Nephron (organoid): ENCODE measurements around the gene ADPRH.
"Not testable (repeated sequence)": the region's sequence is repeated elsewhere in the genome, so short reads cannot be mapped to it uniquely, and the experiment has no call there.

Experiments used
- H3K27ac Mint-ChIP-seq, 3 experiments: 2 replicates each; pipeline ENCODE4 v1.8.0; 2020; ENCODE audit warnings: mixed read lengths in 3 of 3, mild to moderate bottlenecking in 2 of 3, moderate library complexity in 1 of 3
- H3K27me3 Mint-ChIP-seq: 2 replicates; pipeline ENCODE4 v1.8.0; 2021; ENCODE audit warnings: low read depth, mild to moderate bottlenecking, moderate library complexity, mixed read lengths
- H3K36me3 Mint-ChIP-seq: 2 replicates; pipeline ENCODE4 v1.8.0; 2020; ENCODE audit warnings: low read depth, mixed read lengths
- H3K4me1 Mint-ChIP-seq: 2 replicates; pipeline ENCODE4 v1.8.0; 2020; ENCODE audit warnings: mixed read lengths
- H3K4me3 Mint-ChIP-seq, 3 experiments: 2 replicates each; pipeline ENCODE4 v1.8.0; 2020; ENCODE audit warnings: mild to moderate bottlenecking in 3 of 3, mixed read lengths in 3 of 3, moderate library complexity in 2 of 3
- H3K9me3 Mint-ChIP-seq: 2 replicates; pipeline ENCODE4 v1.8.0; 2020; ENCODE audit warnings: mixed read lengths
- CTCF ChIP-seq, 3 experiments: fragments of 200-600 bp; sonication (generic); IDR thresholded peaks; one replicate each; pipeline ENCODE4 v1.5.0; 2021; ENCODE audit warnings: antibody characterized with exemption in 3 of 3; ENCODE audit not compliant: unreplicated experiment in 3 of 3

ADPRH gene

GRCh38 chr3:119550192-119550910 is 28.9 kb upstream of the ADPRH start:
- Mint-ChIP-seq H3K27ac (no peak overlapping the region), H3K4me1 (no peaks in the 10 kb centered on the region), H3K9me3 (no peaks in the 10 kb centered on the region), H3K36me3 (no peaks in the 10 kb centered on the region), H3K4me3 (no peak overlapping the region), H3K27me3 (no peaks in the 10 kb centered on the region)
- TF ChIP-seq CTCF (IDR thresholded peaks at IDR 0.05; ENCODE audit: unreplicated experiment in 3 of 3) = no peak

- no peak for TF ChIP-seq CTCF (IDR thresholded peaks at IDR 0.05; ENCODE audit: unreplicated experiment in 3 of 3)
- Mint-ChIP-seq H3K4me3 (no peak overlapping the region), H3K27ac (no peak overlapping the region), H3K9me3 (no peaks in the 10 kb centered on the region), H3K4me1 (no peaks in the 10 kb centered on the region), H3K36me3 (no peaks in the 10 kb centered on the region), H3K27me3 (peaks cover 4% of the 10 kb centered on the region)
Observed at GRCh38 chr3:119551598-119551997, 27.7 kb upstream of the ADPRH start.

- not testable (repeated sequence) for H3K9me3 Mint-ChIP-seq, H3K4me1 Mint-ChIP-seq, H3K27me3 Mint-ChIP-seq, H3K27ac Mint-ChIP-seq, H3K36me3 Mint-ChIP-seq, H3K4me3 Mint-ChIP-seq
Observed at GRCh38 chr3:119552928-119553327, 26.4 kb upstream of the ADPRH start.

- Mint-ChIP-seq H3K36me3 (no peaks in the 10 kb centered on the region), H3K4me3 (no peak overlapping the region), H3K4me1 (no peaks in the 10 kb centered on the region), H3K9me3 (no peaks in the 10 kb centered on the region), H3K27ac (no peak overlapping the region), H3K27me3 (peaks cover 4% of the 10 kb centered on the region)
- no peak for TF ChIP-seq CTCF (IDR thresholded peaks at IDR 0.05; ENCODE audit: unreplicated experiment in 3 of 3)
Observed at GRCh38 chr3:119553823-119554415, 25.4 kb upstream of the ADPRH start.

- Mint-ChIP-seq H3K27me3 (peaks cover 4% of the 10 kb centered on the region), H3K4me3 (no peak overlapping the region), H3K36me3 (no peaks in the 10 kb centered on the region), H3K9me3 (no peaks in the 10 kb centered on the region), H3K4me1 (no peaks in the 10 kb centered on the region), H3K27ac (no peak overlapping the region)
- no peak for TF ChIP-seq CTCF (IDR thresholded peaks at IDR 0.05; ENCODE audit: unreplicated experiment in 3 of 3)
Observed at GRCh38 chr3:119555309-119555735, 24.0 kb upstream of the ADPRH start.

- H3K36me3 Mint-ChIP-seq = no peaks in the 10 kb centered on the region
- H3K27ac Mint-ChIP-seq = no peak overlapping the region
- no peak for TF ChIP-seq CTCF (IDR thresholded peaks at IDR 0.05; ENCODE audit: unreplicated experiment in 3 of 3)
- H3K27me3 Mint-ChIP-seq = peaks cover 4% of the 10 kb centered on the region
- no peaks in the 10 kb centered on the region for H3K9me3 Mint-ChIP-seq
- H3K4me1 Mint-ChIP-seq = no peaks in the 10 kb centered on the region
- H3K4me3 Mint-ChIP-seq = no peak overlapping the region
Observed at GRCh38 chr3:119555929-119556328, 23.4 kb upstream of the ADPRH start.
